VCaP (cell line): Measurements from ENCODE around the gene PHF2.

ENCODE experiments used
- H3K27ac ChIP-seq: fragments of 450-650 bp; 2 replicates; pipeline ENCODE4 v1.5.1; 2017
- TF ChIP-seq, protein P1 (sequence below): fragments of 450-650 bp; conservative IDR thresholded peaks from 2 replicates; pipeline ENCODE4 v1.5.1; 2017; ENCODE audit warnings: mild to moderate bottlenecking, moderate library complexity

Gene PHF2

DNA sequence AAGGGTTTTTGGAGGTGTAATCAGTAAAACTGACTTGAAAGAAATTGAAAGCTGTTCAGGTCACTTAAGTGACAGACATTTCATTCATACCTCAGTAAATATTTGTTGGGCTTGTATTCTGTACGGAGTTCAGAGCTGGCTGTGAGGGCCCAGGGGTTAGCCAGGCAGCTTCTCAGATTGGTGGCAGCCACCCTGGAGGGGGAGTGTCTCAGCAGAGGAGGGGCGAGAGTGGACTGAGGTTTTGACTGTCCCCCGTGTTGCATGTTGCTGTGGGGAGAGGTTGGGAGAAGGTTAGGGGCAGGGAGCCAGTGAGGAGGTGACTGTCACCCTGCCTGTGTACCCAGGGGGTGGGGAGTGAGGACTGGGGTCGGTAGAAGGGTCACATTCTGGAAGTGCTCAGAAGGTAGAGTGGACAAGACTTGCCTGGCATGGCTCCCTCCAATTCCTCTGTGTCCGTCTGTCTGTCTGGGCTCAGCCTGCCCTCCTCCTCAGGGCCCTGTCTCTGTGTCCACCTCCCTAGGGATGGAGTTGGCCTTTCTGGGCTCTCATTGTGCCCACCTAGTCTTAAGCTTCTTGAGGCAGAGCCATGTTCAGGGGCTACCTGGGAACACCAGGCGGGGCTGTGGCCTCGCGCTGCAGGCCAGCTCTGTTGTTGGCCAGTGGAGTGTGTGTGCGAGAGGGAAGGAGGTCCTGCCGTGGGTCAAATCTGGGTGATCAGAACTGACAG lies 4.4 kb downstream of the PHF2 start:
- TF ChIP-seq, protein P1, sequence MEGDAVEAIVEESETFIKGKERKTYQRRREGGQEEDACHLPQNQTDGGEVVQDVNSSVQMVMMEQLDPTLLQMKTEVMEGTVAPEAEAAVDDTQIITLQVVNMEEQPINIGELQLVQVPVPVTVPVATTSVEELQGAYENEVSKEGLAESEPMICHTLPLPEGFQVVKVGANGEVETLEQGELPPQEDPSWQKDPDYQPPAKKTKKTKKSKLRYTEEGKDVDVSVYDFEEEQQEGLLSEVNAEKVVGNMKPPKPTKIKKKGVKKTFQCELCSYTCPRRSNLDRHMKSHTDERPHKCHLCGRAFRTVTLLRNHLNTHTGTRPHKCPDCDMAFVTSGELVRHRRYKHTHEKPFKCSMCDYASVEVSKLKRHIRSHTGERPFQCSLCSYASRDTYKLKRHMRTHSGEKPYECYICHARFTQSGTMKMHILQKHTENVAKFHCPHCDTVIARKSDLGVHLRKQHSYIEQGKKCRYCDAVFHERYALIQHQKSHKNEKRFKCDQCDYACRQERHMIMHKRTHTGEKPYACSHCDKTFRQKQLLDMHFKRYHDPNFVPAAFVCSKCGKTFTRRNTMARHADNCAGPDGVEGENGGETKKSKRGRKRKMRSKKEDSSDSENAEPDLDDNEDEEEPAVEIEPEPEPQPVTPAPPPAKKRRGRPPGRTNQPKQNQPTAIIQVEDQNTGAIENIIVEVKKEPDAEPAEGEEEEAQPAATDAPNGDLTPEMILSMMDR: no peak
- H3K27ac ChIP-seq: peak overlapping the region; percentile 49; the same call in 1 of the 2 replicates

GRCh38 chr9:93582115-93582514 lies 5.7 kb downstream of the PHF2 start:
- H3K27ac ChIP-seq: peak overlapping the region; percentile 49
- TF ChIP-seq, protein P1: no peak

DNA sequence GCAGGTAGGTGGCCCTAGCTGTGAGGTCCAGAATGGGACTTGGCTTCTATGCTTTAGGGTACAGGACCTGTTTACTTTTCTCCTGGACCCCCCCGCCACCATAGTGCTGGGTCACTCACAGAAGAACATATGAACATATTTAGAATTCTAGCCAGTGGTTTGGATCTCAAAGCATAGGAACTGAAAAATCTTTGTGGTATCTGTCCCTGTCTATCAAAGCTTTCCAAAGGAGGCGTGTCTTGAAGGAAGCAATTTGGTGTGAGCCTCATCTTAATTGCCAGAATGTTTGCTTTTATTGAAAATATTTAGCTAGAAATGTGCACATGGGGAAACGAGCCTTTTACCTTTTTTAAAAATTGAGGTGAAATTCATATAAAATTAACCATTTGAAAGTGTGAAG lies 6.2 kb downstream of the PHF2 start:
- TF ChIP-seq, protein P1: no peak

DNA sequence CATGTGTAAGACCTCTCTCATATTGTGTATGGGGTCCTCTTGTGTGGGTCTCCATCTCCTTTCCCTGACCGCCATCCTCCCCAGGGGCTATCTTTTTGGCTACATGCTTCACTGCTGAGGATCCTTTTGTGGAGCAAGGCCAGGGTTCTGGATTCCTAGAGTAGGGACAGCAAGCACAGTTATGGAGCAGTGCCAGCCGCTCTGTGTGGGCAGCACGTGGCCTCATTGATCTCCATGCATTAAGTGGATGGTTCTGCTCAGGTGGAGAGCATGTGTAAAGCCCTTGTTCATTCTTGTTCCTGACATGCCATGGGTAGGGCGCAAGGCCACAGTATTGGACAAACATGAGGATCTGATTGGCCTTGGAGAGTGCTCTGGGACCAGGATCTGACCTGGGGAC lies 8.9 kb downstream of the PHF2 start:
- TF ChIP-seq, protein P1: no peak
- H3K27ac ChIP-seq: no peak overlapping the region

More for the DNA sequence above, 6.2 kb downstream of the PHF2 start:
- peak overlapping the region; percentile 49 for H3K27ac ChIP-seq

GRCh38 chr9:93585695-93586094 lies 9.3 kb downstream of the PHF2 start:
- no peak overlapping the region for H3K27ac ChIP-seq
- TF ChIP-seq, protein P1: no peak

DNA sequence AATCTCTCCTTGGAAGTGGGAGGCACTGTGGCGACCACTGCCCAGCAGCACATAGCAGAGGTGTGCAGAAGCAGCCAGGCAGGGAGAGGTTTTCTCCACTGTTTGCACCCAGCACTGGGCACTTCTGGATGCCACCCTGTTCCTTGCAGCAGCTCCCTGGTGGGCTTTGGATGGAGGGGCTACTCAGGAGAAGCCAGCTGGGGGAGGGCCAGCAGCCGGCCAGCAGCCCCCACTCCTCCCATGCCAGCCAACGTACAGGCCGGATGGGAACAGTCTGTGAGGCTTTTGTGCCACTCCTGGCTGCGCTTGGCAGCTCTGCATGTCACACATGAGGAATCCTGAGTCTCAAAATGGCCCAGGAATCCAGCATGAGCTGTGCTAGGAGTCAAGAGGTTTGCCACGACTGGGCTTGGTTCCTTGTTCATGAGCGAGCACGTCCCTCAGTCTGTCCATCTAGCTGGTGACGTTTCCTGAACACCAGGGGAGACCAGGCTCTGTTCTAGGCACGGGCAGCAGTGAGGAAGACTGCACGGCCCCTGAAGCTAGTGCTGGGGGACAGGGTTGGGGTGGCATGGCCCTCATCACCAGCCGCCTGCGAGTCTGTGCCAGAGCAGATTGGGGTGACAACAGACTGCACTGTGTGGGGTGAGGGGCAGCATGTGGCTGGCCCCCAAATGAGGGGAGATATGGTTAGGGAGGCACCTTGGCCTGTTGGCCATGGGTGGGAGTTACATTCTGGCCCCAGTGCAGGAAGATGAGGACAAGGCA lies 10.1 kb downstream of the PHF2 start:
- H3K27ac ChIP-seq: no peak overlapping the region

DNA sequence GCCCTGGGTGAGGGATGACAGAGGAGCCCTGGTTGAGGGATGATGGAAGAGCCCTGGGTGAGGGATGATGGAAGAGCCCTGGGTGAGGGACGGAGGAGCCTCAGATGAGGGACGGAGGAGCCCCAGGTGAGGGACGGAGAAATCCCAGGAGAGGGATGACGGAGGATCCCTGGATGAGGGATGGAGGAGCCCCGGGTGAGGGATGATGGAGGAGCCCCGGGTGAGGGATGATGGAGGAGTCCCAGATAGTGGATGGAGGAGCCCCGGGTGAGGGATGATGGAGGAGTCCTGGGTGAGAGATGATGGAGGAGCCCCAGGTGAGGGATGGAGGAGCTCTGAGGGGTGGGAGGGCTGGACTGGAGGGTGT lies 10.9 kb downstream of the PHF2 start:
- H3K27ac ChIP-seq: no peak overlapping the region
- TF ChIP-seq, protein P1: no peak

More for the DNA sequence above, 10.1 kb downstream of the PHF2 start:
- TF ChIP-seq, protein P1: no peak
